ENCODE data around the gene C5orf58.

DNA sequence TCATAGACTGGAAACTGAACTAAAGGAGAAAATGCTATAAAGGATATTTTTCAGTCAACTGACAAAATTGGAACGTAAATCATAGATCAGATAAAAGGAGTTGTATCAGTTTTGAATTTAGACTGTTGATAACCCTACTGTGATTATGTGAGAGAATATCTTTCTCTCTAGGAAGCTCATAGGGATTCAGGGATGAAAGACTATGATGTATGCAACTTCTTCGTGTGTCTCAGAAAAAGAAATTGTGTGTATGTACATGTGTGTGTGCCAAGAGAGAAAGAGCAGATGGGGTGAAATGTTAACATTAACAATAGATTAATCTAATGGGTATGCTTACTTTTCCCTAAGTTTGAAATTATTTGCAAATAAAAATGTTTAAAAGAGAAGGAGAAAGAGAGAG, 30.7 kb upstream of the C5orf58 start:
- TF ChIP-seq, protein P1, sequence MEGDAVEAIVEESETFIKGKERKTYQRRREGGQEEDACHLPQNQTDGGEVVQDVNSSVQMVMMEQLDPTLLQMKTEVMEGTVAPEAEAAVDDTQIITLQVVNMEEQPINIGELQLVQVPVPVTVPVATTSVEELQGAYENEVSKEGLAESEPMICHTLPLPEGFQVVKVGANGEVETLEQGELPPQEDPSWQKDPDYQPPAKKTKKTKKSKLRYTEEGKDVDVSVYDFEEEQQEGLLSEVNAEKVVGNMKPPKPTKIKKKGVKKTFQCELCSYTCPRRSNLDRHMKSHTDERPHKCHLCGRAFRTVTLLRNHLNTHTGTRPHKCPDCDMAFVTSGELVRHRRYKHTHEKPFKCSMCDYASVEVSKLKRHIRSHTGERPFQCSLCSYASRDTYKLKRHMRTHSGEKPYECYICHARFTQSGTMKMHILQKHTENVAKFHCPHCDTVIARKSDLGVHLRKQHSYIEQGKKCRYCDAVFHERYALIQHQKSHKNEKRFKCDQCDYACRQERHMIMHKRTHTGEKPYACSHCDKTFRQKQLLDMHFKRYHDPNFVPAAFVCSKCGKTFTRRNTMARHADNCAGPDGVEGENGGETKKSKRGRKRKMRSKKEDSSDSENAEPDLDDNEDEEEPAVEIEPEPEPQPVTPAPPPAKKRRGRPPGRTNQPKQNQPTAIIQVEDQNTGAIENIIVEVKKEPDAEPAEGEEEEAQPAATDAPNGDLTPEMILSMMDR (IDR thresholded peaks at IDR 0.05; ENCODE audit: low read depth, low read length) = no peak
- no peak for TF ChIP-seq EZH2phosphoT487 (IDR thresholded peaks at IDR 0.05; ENCODE audit: low read depth)
